Neuron (in vitro differentiated cells): ENCODE results near the gene FARSA.

Source experiments
- H2AFZ ChIP-seq: one replicate; pipeline ENCODE4 v1.6.1; 2013; ENCODE audit warnings: low read depth, mild to moderate bottlenecking, inconsistent platforms, low read length, moderate library complexity
- H3K27me3 ChIP-seq: one replicate; pipeline ENCODE4 v1.6.1; 2013; ENCODE audit warnings: low read length; ENCODE audit not compliant: insufficient read depth
- H3K36me3 ChIP-seq: one replicate; pipeline ENCODE4 v1.6.1; 2013; ENCODE audit warnings: low read length; ENCODE audit not compliant: insufficient read depth
- H3K4me1 ChIP-seq: one replicate; pipeline ENCODE4 v1.6.1; 2013; ENCODE audit warnings: low read length; ENCODE audit not compliant: insufficient read depth
- H3K4me3 ChIP-seq: 2 replicates; pipeline ENCODE4 v1.5.1; 2013; ENCODE audit warnings: mild to moderate bottlenecking, low read length, moderate library complexity
- H3K9me3 ChIP-seq: one replicate; pipeline ENCODE4 v1.6.1; 2013; ENCODE audit warnings: low read length

FARSA gene

GRCh38 chr19:12872941-12873890 lies 60.3 kb downstream of the FARSA start:
- Histone ChIP-seq H3K9me3 (peaks cover 11% of the 10 kb centered on the region), H3K4me3 (no peak overlapping the region), H3K4me1 (no peaks in the 10 kb centered on the region), H3K27me3 (no peaks in the 10 kb centered on the region), H2AFZ (no peak overlapping the region), H3K36me3 (peaks cover 36% of the 10 kb centered on the region)
